ENCODE results near the gene PPME1.
A peak's percentile ranks its signal among the peaks of the same experiment; 100 is the strongest.

The PPME1 gene

GRCh38 chr11:74170694-74171629, at the start of gene PPME1, which contains the start of gene C2CD3 (continued):
- TF ChIP-seq KLF16 (tag by site-specific recombination; IDR thresholded peaks at IDR 0.05) (peak; percentile 57; the same call in 1 of the 2 replicates), ZNF560 (tag by site-specific recombination; IDR thresholded peaks at IDR 0.05; ENCODE audit: borderline replicate concordance) (no peak), ZFP3 (tag by site-specific recombination; IDR thresholded peaks at IDR 0.05; ENCODE audit: low read depth) (no peak), ZNF354C (tag by site-specific recombination; IDR thresholded peaks at IDR 0.05; ENCODE audit: borderline replicate concordance, low read depth) (no peak), GLIS1 (tag by site-specific recombination; IDR thresholded peaks at IDR 0.05) (peak; percentile 57), ZNF529 (tag by site-specific recombination; IDR thresholded peaks at IDR 0.05; ENCODE audit: insufficient replicate concordance) (no peak), ZNF350 (tag by site-specific recombination; IDR thresholded peaks at IDR 0.05) (no peak), ZNF26 (tag by site-specific recombination; IDR thresholded peaks at IDR 0.05) (no peak), ZNF266 (tag by site-specific recombination; IDR thresholded peaks at IDR 0.05; ENCODE audit: low read depth) (no peak), ZNF324 (tag by site-specific recombination; IDR thresholded peaks at IDR 0.05) (no peak), HIC1 (tag by site-specific recombination; IDR thresholded peaks at IDR 0.05) (peak; percentile 23; the same call in 1 of the 2 replicates), ZNF449 (tag by site-specific recombination; IDR thresholded peaks at IDR 0.05) (peak; percentile 89), ZNF423 (tag by site-specific recombination; IDR thresholded peaks at IDR 0.05) (no peak), ZNF639 (tag by site-specific recombination; IDR thresholded peaks at IDR 0.05) (no peak), ZNF426 (tag by site-specific recombination; IDR thresholded peaks at IDR 0.05) (no peak), SCRT1 (tag by site-specific recombination; IDR thresholded peaks at IDR 0.05; ENCODE audit: borderline replicate concordance) (no peak), ZNF518A (tag by site-specific recombination; conservative IDR thresholded peaks at IDR 0.05; ENCODE audit: low read depth) (no peak; the same call in 1 of the 2 replicates), ZNF148 (tag by site-specific recombination; IDR thresholded peaks at IDR 0.05; ENCODE audit: borderline replicate concordance) (no peak), ZNF623 (tag by site-specific recombination; IDR thresholded peaks at IDR 0.05) (no peak), AEBP2 (tag by site-specific recombination; IDR thresholded peaks at IDR 0.05; ENCODE audit: borderline replicate concordance) (no peak), BCL11A (tag by site-specific recombination; IDR thresholded peaks at IDR 0.05; ENCODE audit: low read depth) (no peak)
